Neural progenitor cell (in vitro differentiated cells): ENCODE measurements around the gene STX16.

ENCODE experiments used
- EZH2 ChIP-seq: fragments of 200-600 bp; sonication (generic); IDR thresholded peaks from 2 replicates; pipeline ENCODE4 v1.6.1; 2017; ENCODE audit warnings: antibody characterized with exemption, mild to moderate bottlenecking, moderate library complexity
- TF ChIP-seq, protein P1 (sequence below): fragments of 200-600 bp; sonication (generic); IDR thresholded peaks from 2 replicates; pipeline ENCODE4 v1.5.1; 2017; ENCODE audit warnings: antibody characterized with exemption, mild to moderate bottlenecking

DNA sequence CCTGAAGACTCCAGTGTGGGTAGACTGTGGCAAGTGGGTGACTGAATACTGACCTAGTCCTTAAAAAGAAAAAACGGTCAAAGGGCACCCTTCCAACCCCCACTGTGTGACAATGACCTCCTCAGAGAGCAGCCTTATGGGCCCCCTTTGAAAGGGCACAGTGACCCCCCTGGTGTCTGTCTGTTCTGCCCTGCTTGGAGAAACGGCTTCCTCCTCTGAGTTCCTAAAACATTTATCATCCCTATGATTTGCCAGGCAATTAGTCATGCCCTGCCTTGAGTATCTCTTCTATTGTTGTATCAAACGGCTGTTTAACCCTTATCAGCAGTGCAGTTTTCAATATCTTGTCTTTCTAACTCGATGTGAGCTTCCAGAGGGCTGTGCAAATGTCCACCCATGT is 21.0 kb upstream of the STX16 start:
- TF ChIP-seq, protein P1, sequence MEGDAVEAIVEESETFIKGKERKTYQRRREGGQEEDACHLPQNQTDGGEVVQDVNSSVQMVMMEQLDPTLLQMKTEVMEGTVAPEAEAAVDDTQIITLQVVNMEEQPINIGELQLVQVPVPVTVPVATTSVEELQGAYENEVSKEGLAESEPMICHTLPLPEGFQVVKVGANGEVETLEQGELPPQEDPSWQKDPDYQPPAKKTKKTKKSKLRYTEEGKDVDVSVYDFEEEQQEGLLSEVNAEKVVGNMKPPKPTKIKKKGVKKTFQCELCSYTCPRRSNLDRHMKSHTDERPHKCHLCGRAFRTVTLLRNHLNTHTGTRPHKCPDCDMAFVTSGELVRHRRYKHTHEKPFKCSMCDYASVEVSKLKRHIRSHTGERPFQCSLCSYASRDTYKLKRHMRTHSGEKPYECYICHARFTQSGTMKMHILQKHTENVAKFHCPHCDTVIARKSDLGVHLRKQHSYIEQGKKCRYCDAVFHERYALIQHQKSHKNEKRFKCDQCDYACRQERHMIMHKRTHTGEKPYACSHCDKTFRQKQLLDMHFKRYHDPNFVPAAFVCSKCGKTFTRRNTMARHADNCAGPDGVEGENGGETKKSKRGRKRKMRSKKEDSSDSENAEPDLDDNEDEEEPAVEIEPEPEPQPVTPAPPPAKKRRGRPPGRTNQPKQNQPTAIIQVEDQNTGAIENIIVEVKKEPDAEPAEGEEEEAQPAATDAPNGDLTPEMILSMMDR = no peak
- no peak for TF ChIP-seq EZH2
